ENCODE data around the gene ATP8A2. TPM values are rescaled to one million over a fixed set of nuclear protein-coding genes. Genes with fewer than 3 reads are reported as not detected.
"Not testable (repeated sequence)": the region's sequence is repeated elsewhere in the genome, so short reads cannot be mapped to it uniquely, and the experiment has no call there.

Gene ATP8A2
- total RNA-seq, 2 donors from 2014 or later, result 0.23 to 6.1 TPM

DNA sequence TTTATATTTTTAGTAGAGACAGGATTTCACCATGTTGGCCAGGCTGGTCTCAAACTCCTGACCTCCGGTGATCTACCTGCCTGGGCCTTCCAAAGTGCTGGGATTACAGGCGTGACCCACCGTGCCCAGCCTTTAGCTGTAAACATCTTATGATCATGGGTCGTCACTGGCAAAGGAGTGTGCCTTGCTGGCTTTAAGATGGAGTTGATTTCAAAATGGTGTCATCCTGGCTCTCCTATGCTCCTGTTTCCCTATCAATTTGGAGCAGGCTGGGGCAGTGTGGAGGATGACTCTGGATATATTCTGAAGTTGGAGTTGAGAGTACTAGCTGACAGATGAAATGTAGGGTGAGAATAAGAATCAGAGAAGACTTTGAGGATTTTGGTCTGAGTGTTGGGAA is 18.4 kb upstream of the ATP8A2 start:
- H3K4me1 ChIP-seq (replicated peaks), result no peaks in the 10 kb centered on the region
- intact Hi-C loops (cut with DNase I), result no loop called here
- H3K36me3 ChIP-seq, result no peaks in the 10 kb centered on the region
- H3K27ac ChIP-seq, result no peak overlapping the region
- no peak overlapping the region for H3K4me3 ChIP-seq
- DNase-seq (ENCODE audit: low spot score), result no peak
- TF ChIP-seq, protein P1, sequence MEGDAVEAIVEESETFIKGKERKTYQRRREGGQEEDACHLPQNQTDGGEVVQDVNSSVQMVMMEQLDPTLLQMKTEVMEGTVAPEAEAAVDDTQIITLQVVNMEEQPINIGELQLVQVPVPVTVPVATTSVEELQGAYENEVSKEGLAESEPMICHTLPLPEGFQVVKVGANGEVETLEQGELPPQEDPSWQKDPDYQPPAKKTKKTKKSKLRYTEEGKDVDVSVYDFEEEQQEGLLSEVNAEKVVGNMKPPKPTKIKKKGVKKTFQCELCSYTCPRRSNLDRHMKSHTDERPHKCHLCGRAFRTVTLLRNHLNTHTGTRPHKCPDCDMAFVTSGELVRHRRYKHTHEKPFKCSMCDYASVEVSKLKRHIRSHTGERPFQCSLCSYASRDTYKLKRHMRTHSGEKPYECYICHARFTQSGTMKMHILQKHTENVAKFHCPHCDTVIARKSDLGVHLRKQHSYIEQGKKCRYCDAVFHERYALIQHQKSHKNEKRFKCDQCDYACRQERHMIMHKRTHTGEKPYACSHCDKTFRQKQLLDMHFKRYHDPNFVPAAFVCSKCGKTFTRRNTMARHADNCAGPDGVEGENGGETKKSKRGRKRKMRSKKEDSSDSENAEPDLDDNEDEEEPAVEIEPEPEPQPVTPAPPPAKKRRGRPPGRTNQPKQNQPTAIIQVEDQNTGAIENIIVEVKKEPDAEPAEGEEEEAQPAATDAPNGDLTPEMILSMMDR (IDR thresholded peaks at IDR 0.05), result no peak
- TF ChIP-seq POLR2AphosphoS5 (IDR thresholded peaks at IDR 0.05) (no peak), POLR2A (IDR thresholded peaks at IDR 0.05) (no peak)
- WGBS, result 88% methylated on average over 4 of the region's 4 CpGs
- H3K9me3 ChIP-seq, result no peaks in the 10 kb centered on the region
- H3K27me3 ChIP-seq (replicated peaks; ENCODE audit: insufficient read depth), result no peaks in the 10 kb centered on the region

DNA sequence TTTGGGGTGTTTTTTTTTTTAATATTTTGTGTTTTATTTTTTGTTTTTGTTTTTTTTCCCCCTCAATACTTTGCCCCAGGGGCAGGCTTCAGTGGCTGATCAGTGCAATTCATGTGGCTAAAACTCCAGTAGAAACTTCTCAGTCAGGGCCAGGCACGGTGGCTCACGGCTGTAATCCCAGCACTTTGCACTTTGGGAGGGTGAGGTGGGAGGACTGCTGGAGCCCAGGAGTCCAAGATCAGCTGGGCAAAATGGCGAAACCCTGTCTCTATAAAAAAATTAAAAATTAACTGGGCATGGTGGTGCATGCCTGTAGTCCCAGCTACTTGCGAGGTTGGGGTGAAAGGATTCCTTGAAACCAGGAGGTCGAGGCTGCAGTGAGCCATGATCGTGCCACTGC is 17.4 kb upstream of the ATP8A2 start:
- no peak for DNase-seq (ENCODE audit: low spot score)
- TF ChIP-seq, protein P1 (IDR thresholded peaks at IDR 0.05), result no peak
- TF ChIP-seq POLR2A (IDR thresholded peaks at IDR 0.05) (no peak), POLR2AphosphoS5 (IDR thresholded peaks at IDR 0.05) (no peak)
- Histone ChIP-seq H3K27ac (no peak overlapping the region), H3K36me3 (no peaks in the 10 kb centered on the region), H3K27me3 (replicated peaks; ENCODE audit: insufficient read depth) (no peaks in the 10 kb centered on the region), H3K9me3 (no peaks in the 10 kb centered on the region), H3K4me3 (no peak overlapping the region), H3K4me1 (replicated peaks) (no peaks in the 10 kb centered on the region)
- WGBS, result 77% methylated on average over 6 of the region's 6 CpGs
- intact Hi-C loops (cut with DNase I), result no loop called here

DNA sequence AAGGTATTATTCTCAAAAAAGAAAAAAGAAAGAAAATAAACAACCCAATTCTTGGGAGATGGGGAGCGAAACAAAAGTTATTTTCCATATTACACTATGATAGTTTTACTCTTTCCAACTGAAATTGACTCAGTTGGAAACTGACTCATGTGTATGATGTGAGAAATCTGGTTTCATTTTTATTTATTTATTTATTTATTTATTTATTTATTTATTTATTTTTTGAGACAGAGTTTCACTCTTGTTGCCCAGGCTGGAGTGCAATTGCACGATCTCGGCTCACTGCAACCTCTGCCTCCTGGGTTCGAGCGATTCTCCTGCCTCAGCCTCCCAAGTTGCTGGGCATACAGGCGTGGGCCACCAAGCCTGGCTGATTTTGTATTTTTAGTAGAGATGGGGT is 11.3 kb upstream of the ATP8A2 start:
- DNase-seq (ENCODE audit: low spot score); H3K27me3 ChIP-seq (replicated peaks; ENCODE audit: insufficient read depth); H3K9me3 ChIP-seq; H3K27ac ChIP-seq; H3K4me1 ChIP-seq (replicated peaks); H3K4me3 ChIP-seq; intact Hi-C loops (cut with DNase I); H3K36me3 ChIP-seq: not testable (repeated sequence)
- WGBS, result 96% methylated on average over 6 of the region's 6 CpGs

GRCh38 chr13:25365720-25366235 is 6.0 kb upstream of the ATP8A2 start:
- DNase-seq (ENCODE audit: low spot score), result no peak
- H3K36me3 ChIP-seq, result no peaks in the 10 kb centered on the region
- H3K4me1 ChIP-seq (replicated peaks), result no peaks in the 10 kb centered on the region
- no peak overlapping the region for H3K4me3 ChIP-seq
- no peak for TF ChIP-seq POLR2A (IDR thresholded peaks at IDR 0.05)
- TF ChIP-seq, protein P1 (IDR thresholded peaks at IDR 0.05), result no peak
- no peak for TF ChIP-seq POLR2AphosphoS5 (IDR thresholded peaks at IDR 0.05)
- H3K27me3 ChIP-seq (replicated peaks; ENCODE audit: insufficient read depth), result no peaks in the 10 kb centered on the region
- no peak overlapping the region for H3K27ac ChIP-seq
- intact Hi-C loops (cut with DNase I), result no loop called here
- WGBS, result 92% methylated on average over 32 of the region's 32 CpGs
- no peaks in the 10 kb centered on the region for H3K9me3 ChIP-seq

GRCh38 chr13:25371158-25371874 is 458 bp upstream of the ATP8A2 start:
- intact Hi-C loops (cut with DNase I), result no loop called here
- peaks cover 5% of the 10 kb centered on the region for H3K27me3 ChIP-seq (replicated peaks; ENCODE audit: insufficient read depth)
- H3K27ac ChIP-seq, result no peak overlapping the region
- H3K4me1 ChIP-seq (replicated peaks), result no peaks in the 10 kb centered on the region
- no peak for DNase-seq (ENCODE audit: low spot score)
- WGBS, result 50% methylated on average over 20 of the region's 20 CpGs
- no peaks in the 10 kb centered on the region for H3K36me3 ChIP-seq
- H3K4me3 ChIP-seq, result peak overlapping the region; percentile 15 to 32
- H3K9me3 ChIP-seq, result no peaks in the 10 kb centered on the region
- TF ChIP-seq POLR2AphosphoS5 (IDR thresholded peaks at IDR 0.05) (no peak), POLR2A (IDR thresholded peaks at IDR 0.05) (no peak)
- TF ChIP-seq, protein P1 (IDR thresholded peaks at IDR 0.05), result no peak
